WTC11 (cell line): ENCODE data around the gene TPPP3.

ENCODE experiments used
- ATF2 ChIP-seq: sonication (generic); formaldehyde crosslinking; IDR thresholded peaks from 2 replicates; pipeline ENCODE4 v1.8.1; 2022; ENCODE audit warnings: low read depth, missing genetic modification reagents, borderline replicate concordance
- CBFB ChIP-seq: sonication (generic); formaldehyde crosslinking; IDR thresholded peaks from 2 replicates; pipeline ENCODE4 v1.8.1; 2022; ENCODE audit warnings: mild to moderate bottlenecking, low read depth, missing genetic modification reagents
- CREM ChIP-seq: sonication (generic); formaldehyde crosslinking; IDR thresholded peaks from 2 replicates; pipeline ENCODE4 v1.8.1; 2022; ENCODE audit warnings: mild to moderate bottlenecking, missing genetic modification reagents, moderate library complexity
- JUN ChIP-seq: sonication (generic); formaldehyde crosslinking; IDR thresholded peaks from 2 replicates; pipeline ENCODE4 v1.8.0; 2023; ENCODE audit warnings: mild to moderate bottlenecking, missing genetic modification reagents
- NFYB ChIP-seq: sonication (generic); formaldehyde crosslinking; conservative IDR thresholded peaks from 2 replicates; pipeline ENCODE4 v1.8.0; 2022; ENCODE audit warnings: low read depth, missing genetic modification reagents
- NR3C1 ChIP-seq: sonication (generic); formaldehyde crosslinking; conservative IDR thresholded peaks from 2 replicates; pipeline ENCODE4 v1.8.1; 2023; ENCODE audit warnings: low read depth, mild to moderate bottlenecking, missing genetic modification reagents
- SP1 ChIP-seq: sonication (generic); formaldehyde crosslinking; conservative IDR thresholded peaks from 2 replicates; pipeline ENCODE4 v1.8.1; 2022; ENCODE audit warnings: missing genetic modification reagents
- TEAD4 ChIP-seq: sonication (generic); formaldehyde crosslinking; IDR thresholded peaks from 2 replicates; pipeline ENCODE4 v1.8.0; 2022; ENCODE audit warnings: mild to moderate bottlenecking, missing genetic modification reagents
- TP53 ChIP-seq: sonication (generic); formaldehyde crosslinking; IDR thresholded peaks from 2 replicates; pipeline ENCODE4 v1.8.1; 2023; ENCODE audit warnings: mild to moderate bottlenecking, missing genetic modification reagents
- ZNF121 ChIP-seq: sonication (generic); formaldehyde crosslinking; IDR thresholded peaks from 2 replicates; pipeline ENCODE4 v1.8.0; 2023; ENCODE audit warnings: missing genetic modification reagents
- TF ChIP-seq, protein P1 (sequence below): fragments of 200-600 bp; IDR thresholded peaks from 2 replicates; pipeline ENCODE4 v1.8.0; 2022; ENCODE audit warnings: antibody characterized with exemption
- TF ChIP-seq, protein P2 (sequence below): sonication (generic); formaldehyde crosslinking; IDR thresholded peaks from 2 replicates; pipeline ENCODE4 v1.8.0; 2022; ENCODE audit warnings: mild to moderate bottlenecking, missing genetic modification reagents
- TF ChIP-seq, protein P3 (sequence below): sonication (generic); formaldehyde crosslinking; IDR thresholded peaks from 2 replicates; pipeline ENCODE4 v1.8.1; 2023; ENCODE audit warnings: mild to moderate bottlenecking, missing genetic modification reagents

- TF ChIP-seq, protein P1, sequence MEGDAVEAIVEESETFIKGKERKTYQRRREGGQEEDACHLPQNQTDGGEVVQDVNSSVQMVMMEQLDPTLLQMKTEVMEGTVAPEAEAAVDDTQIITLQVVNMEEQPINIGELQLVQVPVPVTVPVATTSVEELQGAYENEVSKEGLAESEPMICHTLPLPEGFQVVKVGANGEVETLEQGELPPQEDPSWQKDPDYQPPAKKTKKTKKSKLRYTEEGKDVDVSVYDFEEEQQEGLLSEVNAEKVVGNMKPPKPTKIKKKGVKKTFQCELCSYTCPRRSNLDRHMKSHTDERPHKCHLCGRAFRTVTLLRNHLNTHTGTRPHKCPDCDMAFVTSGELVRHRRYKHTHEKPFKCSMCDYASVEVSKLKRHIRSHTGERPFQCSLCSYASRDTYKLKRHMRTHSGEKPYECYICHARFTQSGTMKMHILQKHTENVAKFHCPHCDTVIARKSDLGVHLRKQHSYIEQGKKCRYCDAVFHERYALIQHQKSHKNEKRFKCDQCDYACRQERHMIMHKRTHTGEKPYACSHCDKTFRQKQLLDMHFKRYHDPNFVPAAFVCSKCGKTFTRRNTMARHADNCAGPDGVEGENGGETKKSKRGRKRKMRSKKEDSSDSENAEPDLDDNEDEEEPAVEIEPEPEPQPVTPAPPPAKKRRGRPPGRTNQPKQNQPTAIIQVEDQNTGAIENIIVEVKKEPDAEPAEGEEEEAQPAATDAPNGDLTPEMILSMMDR = no peak
- TF ChIP-seq JUN (CRISPR knock-in tag) (no peak), NFYB (CRISPR knock-in tag) (no peak), TP53 (CRISPR knock-in tag) (no peak), CBFB (CRISPR knock-in tag) (no peak), NR3C1 (no peak), CREM (CRISPR knock-in tag) (no peak), ATF2 (CRISPR knock-in tag) (no peak), SP1 (CRISPR knock-in tag) (no peak), TEAD4 (no peak), ZNF121 (CRISPR knock-in tag) (no peak)
- TF ChIP-seq, protein P2, sequence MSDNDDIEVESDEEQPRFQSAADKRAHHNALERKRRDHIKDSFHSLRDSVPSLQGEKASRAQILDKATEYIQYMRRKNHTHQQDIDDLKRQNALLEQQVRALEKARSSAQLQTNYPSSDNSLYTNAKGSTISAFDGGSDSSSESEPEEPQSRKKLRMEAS (CRISPR knock-in tag) = no peak
- TF ChIP-seq, protein P3, sequence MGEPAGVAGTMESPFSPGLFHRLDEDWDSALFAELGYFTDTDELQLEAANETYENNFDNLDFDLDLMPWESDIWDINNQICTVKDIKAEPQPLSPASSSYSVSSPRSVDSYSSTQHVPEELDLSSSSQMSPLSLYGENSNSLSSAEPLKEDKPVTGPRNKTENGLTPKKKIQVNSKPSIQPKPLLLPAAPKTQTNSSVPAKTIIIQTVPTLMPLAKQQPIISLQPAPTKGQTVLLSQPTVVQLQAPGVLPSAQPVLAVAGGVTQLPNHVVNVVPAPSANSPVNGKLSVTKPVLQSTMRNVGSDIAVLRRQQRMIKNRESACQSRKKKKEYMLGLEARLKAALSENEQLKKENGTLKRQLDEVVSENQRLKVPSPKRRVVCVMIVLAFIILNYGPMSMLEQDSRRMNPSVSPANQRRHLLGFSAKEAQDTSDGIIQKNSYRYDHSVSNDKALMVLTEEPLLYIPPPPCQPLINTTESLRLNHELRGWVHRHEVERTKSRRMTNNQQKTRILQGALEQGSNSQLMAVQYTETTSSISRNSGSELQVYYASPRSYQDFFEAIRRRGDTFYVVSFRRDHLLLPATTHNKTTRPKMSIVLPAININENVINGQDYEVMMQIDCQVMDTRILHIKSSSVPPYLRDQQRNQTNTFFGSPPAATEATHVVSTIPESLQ (CRISPR knock-in tag) = no peak
Observed at GRCh38 chr16:67435758-67436164, 42.5 kb upstream of the TPPP3 start.
